A549 treated with AZD2906 at 1 μM for 4 hours (cell line): ENCODE data around the gene CEP76. TPM values are rescaled to one million over a fixed set of nuclear protein-coding genes. Genes with fewer than 3 reads are reported as not detected.

ENCODE experiments used
- total RNA-seq: library from RNA; stranded (reverse); fragments of 200-300 nt; extraction: Qiagen RNA extraction; gene quantifications from 5 replicates; pipeline ENCODE4 v1.2.3, GENCODE V29; 2022

The CEP76 gene
- 5.7 to 6.9 TPM (median 6.1 TPM) in 5 replicates for total RNA-seq

DNA sequence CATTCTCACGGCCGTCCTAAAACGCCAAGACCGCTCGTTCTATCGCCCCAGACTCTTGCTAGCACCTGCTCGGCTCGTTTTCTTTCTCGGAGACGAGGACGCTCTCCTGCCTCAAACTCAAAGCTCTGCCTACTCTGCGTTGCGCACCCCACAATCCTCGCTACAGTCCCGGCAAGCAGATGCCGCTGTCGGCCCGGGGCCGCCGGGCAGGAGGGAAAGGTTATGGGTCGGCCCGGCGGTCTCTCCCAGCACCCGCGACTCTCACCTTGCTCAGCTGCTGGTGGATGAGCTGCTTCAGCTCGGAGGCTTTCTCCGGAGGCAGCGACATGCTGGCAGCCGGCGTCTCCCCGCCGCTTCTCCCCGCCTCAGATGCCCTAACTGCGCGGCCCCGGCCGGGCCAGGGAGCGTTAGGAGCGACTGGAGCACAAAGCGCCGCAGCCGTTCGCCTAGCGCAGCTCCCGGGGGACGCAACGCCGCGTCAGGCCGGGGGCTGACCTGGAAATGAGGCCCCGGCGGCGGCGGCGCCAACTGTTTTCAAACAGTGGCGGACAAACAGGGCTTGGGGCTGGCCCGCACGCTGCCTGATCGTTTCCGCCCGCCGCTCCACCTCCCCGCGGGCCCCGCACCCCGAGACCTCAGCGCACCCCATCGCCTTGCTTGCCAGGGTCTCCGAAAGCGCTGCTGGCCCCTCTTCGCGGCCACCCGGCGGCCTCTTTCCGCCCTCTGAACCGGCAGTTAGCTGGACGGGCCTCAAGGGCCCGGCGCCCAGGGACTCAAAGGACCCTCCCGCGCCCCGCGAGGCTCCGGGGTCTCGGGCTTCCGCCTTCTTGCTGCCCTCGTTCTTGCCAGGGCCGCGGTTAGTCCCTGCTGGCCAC, at the start of gene CEP76, which contains the start of gene PSMG2:
Gene CEP76 (minus strand): TSS at position 503 of the 875 bp plus-strand sequence. CDS start 175 bp downstream, at position 328.
Gene PSMG2 (plus strand): TSS at position 822 of the 875 bp plus-strand sequence. CDS start 66 bp downstream, outside the sequence.

DNA sequence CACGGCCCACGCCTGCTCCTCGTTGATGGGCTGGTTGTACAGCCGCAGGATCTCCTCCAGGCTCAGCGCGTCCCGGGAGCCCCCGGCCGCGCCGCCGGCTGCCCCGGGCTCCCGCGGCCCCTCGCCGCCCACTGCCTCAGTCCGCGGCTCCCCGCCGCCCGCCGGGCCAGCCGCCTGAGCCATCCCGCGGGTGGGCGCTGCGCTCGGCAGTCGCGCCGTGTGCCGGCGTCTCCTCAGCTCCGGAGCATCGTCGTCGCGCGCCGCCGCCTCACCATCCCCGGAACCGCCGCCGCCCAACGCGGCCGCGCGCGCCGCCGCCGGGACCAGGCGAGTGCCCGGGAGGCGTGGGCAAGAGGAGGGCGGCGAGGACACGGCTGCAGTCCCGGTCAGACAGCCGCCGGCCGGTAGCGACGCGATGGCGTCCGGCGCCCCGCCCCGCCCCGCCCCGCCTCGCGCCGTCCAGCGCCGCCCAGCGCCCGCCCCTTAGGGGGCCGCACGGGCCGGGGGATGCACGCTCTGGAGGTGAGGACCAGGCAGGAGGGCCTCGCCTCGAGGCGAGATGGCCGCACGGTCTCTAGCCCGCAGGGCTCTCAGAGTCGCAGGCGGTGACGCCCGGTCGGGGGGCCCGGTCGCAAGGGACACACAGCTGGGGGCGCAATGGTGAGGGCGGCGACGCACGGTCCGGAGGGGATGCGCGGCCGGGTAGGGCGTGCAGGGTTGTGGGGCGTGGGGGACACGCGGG, 44.7 kb downstream of the CEP76 start, which contains the start of gene SPIRE1:
Gene SPIRE1 (minus strand): TSS at position 424 of the 742 bp plus-strand sequence. CDS start 241 bp downstream, at position 183.

Other genes starting within 250 kb of the CEP76 start
- 13.3 to 22.4 TPM (median 16.4 TPM) in 5 replicates for gene SPIRE1, start 44.6 kb downstream of the CEP76 start, total RNA-seq
- gene PSMG2, start 319 bp upstream of the CEP76 start, total RNA-seq, result 62.0 to 69.6 TPM (median 66.8 TPM) in 5 replicates
- gene PTPN2, start 181.5 kb upstream of the CEP76 start, total RNA-seq, result 17.5 to 18.8 TPM (median 18.0 TPM) in 5 replicates
- gene SEH1L, start 245.3 kb upstream of the CEP76 start, total RNA-seq, result 24.1 to 28.7 TPM (median 26.5 TPM) in 5 replicates